HG03520 (cell line): ENCODE measurements around the gene RPUSD3.
"Not testable (repeated sequence)": the region's sequence is repeated elsewhere in the genome, so short reads cannot be mapped to it uniquely, and the experiment has no call there.

Experiments used
- ATAC-seq: cut with Tn5 transposase; IDR thresholded peaks from one replicate; pipeline ENCODE4 v1.9.1; 2021; ENCODE audit warnings: mild to moderate bottlenecking, moderate library complexity; ENCODE audit not compliant: unreplicated experiment

Gene RPUSD3

GRCh38 chr3:9843715-9844438 is at the start of gene RPUSD3:
Gene RPUSD3 (minus strand): TSS chr3:9844008. CDS start chr3:9843990, 18 bp downstream.
- ATAC-seq = peak; percentile 95

- no peak for ATAC-seq
Observed at GRCh38 chr3:9891072-9891622, 47.3 kb upstream of the RPUSD3 start.

GRCh38 chr3:9890249-9891071 is 46.7 kb upstream of the RPUSD3 start, which contains the start of gene JAGN1:
Gene JAGN1 (plus strand): TSS chr3:9890610. CDS start chr3:9890723, 113 bp downstream.
- peak; percentile 75 for ATAC-seq

- ATAC-seq = no peak
Observed at GRCh38 chr3:9889405-9889804, 45.6 kb upstream of the RPUSD3 start.

GRCh38 chr3:9888540-9888939 is 44.7 kb upstream of the RPUSD3 start:
- no peak for ATAC-seq

GRCh38 chr3:9887480-9887879 is 43.7 kb upstream of the RPUSD3 start:
- no peak for ATAC-seq

- no peak for ATAC-seq
Observed at GRCh38 chr3:9886328-9886727, 42.5 kb upstream of the RPUSD3 start.

- no peak for ATAC-seq
Observed at GRCh38 chr3:9884555-9885165, 40.9 kb upstream of the RPUSD3 start.

GRCh38 chr3:9883706-9884554 is 40.1 kb upstream of the RPUSD3 start:
- ATAC-seq = no peak

- no peak for ATAC-seq
Observed at GRCh38 chr3:9881441-9881840, 37.6 kb upstream of the RPUSD3 start.

GRCh38 chr3:9879830-9880549 is 36.2 kb upstream of the RPUSD3 start, which contains the start of gene CIDEC:
Gene CIDEC (minus strand): TSS chr3:9880253. CDS start chr3:9878486, 1,767 bp downstream.
- no peak for ATAC-seq

- no peak for ATAC-seq
Observed at GRCh38 chr3:9878700-9879099, 34.9 kb upstream of the RPUSD3 start.

GRCh38 chr3:9876991-9877390 is 33.2 kb upstream of the RPUSD3 start:
- no peak for ATAC-seq

- not testable (repeated sequence) for ATAC-seq
Observed at GRCh38 chr3:9876255-9876654, 32.4 kb upstream of the RPUSD3 start.

GRCh38 chr3:9875448-9875847 is 31.6 kb upstream of the RPUSD3 start:
- ATAC-seq = no peak

GRCh38 chr3:9872067-9872466 is 28.3 kb upstream of the RPUSD3 start:
- ATAC-seq = not testable (repeated sequence)

- no peak for ATAC-seq
Observed at GRCh38 chr3:9870978-9871377, 27.2 kb upstream of the RPUSD3 start.

- ATAC-seq = no peak
Observed at GRCh38 chr3:9869955-9870354, 26.1 kb upstream of the RPUSD3 start.

GRCh38 chr3:9867106-9867505 is 23.3 kb upstream of the RPUSD3 start:
- ATAC-seq = no peak

GRCh38 chr3:9866639-9867038 is 22.8 kb upstream of the RPUSD3 start:
- ATAC-seq = no peak
